Chondrocyte (in vitro differentiated cells): ENCODE data around the gene IDH3B. TPM values are rescaled to one million over a fixed set of nuclear protein-coding genes. Genes with fewer than 3 reads are reported as not detected.

Experiments used
- DNase-seq: peaks from one replicate; pipeline ENCODE4 v3.0.0; 2021; ENCODE audit warnings: mixed read lengths, low spot score
- H3K27ac Mint-ChIP-seq: one replicate; pipeline ENCODE4 v1.8.0; 2021; ENCODE audit warnings: mild to moderate bottlenecking, moderate library complexity, mixed read lengths; ENCODE audit not compliant: unreplicated experiment
- H3K27me3 Mint-ChIP-seq: 2 replicates; pipeline ENCODE4 v1.8.0; 2021; ENCODE audit warnings: low read depth, mixed read lengths
- H3K36me3 Mint-ChIP-seq: 2 replicates; pipeline ENCODE4 v1.8.0; 2021; ENCODE audit warnings: low read depth, mixed read lengths
- H3K4me1 Mint-ChIP-seq: 2 replicates; pipeline ENCODE4 v1.8.0; 2021; ENCODE audit warnings: low read depth, mild to moderate bottlenecking, mixed read lengths
- H3K4me3 Mint-ChIP-seq: one replicate; pipeline ENCODE4 v1.8.0; 2021; ENCODE audit warnings: mild to moderate bottlenecking, moderate library complexity, mixed read lengths; ENCODE audit not compliant: unreplicated experiment
- H3K9me3 Mint-ChIP-seq: 2 replicates; pipeline ENCODE4 v1.8.0; 2021; ENCODE audit warnings: low read depth, mixed read lengths
- microRNA-seq: library from miRNA; unstranded; fragments of <30 nt; microRNA quantifications from one replicate; pipeline ENCODE4 v1.2.0, GENCODE V29; 2020; ENCODE audit warnings: borderline number of aligned reads
- total RNA-seq: library from RNA; stranded (reverse); gene quantifications from 3 replicates; pipeline ENCODE4 v1.2.1, GENCODE V29; 2021
- TF ChIP-seq, protein P1 (sequence below): fragments of 200-600 bp; sonication (generic); IDR thresholded peaks from 2 replicates; pipeline ENCODE4 v1.5.0; 2021; ENCODE audit warnings: antibody characterized with exemption, mild to moderate bottlenecking, moderate library complexity

IDH3B gene
- total RNA-seq, 1 donor from 2014 or later = 57.1 TPM

GRCh38 chr20:2616634-2617033 lies 47.4 kb downstream of the IDH3B start:
- Mint-ChIP-seq H3K36me3 (no peaks in the 10 kb centered on the region), H3K9me3 (peaks cover 11% of the 10 kb centered on the region), H3K27ac (no peak overlapping the region), H3K4me1 (no peaks in the 10 kb centered on the region), H3K4me3 (no peak overlapping the region), H3K27me3 (peaks cover 14% of the 10 kb centered on the region)
- no peak for DNase-seq
- TF ChIP-seq, protein P1, sequence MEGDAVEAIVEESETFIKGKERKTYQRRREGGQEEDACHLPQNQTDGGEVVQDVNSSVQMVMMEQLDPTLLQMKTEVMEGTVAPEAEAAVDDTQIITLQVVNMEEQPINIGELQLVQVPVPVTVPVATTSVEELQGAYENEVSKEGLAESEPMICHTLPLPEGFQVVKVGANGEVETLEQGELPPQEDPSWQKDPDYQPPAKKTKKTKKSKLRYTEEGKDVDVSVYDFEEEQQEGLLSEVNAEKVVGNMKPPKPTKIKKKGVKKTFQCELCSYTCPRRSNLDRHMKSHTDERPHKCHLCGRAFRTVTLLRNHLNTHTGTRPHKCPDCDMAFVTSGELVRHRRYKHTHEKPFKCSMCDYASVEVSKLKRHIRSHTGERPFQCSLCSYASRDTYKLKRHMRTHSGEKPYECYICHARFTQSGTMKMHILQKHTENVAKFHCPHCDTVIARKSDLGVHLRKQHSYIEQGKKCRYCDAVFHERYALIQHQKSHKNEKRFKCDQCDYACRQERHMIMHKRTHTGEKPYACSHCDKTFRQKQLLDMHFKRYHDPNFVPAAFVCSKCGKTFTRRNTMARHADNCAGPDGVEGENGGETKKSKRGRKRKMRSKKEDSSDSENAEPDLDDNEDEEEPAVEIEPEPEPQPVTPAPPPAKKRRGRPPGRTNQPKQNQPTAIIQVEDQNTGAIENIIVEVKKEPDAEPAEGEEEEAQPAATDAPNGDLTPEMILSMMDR = no peak

DNA sequence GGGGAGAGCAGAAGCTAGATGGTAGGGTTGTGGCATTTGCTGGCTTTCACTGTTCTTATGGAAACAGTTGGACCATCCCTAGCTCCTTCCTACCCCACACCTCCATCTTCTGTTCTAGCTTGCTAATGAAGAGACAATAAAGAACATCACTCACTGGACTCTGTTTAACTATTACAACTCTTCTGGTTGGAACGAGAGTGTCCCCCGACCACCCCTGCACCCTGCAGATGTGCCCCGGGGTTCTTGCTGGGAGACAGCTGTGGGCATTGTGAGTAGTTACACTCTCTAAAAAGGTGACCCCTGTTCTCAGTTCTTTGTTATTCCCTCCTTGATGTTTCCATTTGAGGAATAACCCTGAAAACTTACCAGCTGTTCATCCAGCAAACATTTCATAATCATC lies 51.9 kb downstream of the IDH3B start:
- DNase-seq = no peak
- TF ChIP-seq, protein P1 = no peak
- Mint-ChIP-seq H3K4me1 (no peaks in the 10 kb centered on the region), H3K9me3 (peaks cover 11% of the 10 kb centered on the region), H3K36me3 (peaks cover 2% of the 10 kb centered on the region), H3K27ac (no peak overlapping the region), H3K4me3 (no peak overlapping the region), H3K27me3 (peaks cover 26% of the 10 kb centered on the region)

- TF ChIP-seq, protein P1 = no peak
- no peaks in the 10 kb centered on the region for H3K4me1 Mint-ChIP-seq
- peaks cover 23% of the 10 kb centered on the region for H3K27me3 Mint-ChIP-seq
- H3K36me3 Mint-ChIP-seq = peaks cover 2% of the 10 kb centered on the region
- H3K27ac Mint-ChIP-seq = no peak overlapping the region
- no peak for DNase-seq
- peaks cover 15% of the 10 kb centered on the region for H3K9me3 Mint-ChIP-seq
- no peak overlapping the region for H3K4me3 Mint-ChIP-seq
Observed at GRCh38 chr20:2610941-2611720, 52.9 kb downstream of the IDH3B start.

- DNase-seq = no peak
- TF ChIP-seq, protein P1 = no peak
- Mint-ChIP-seq H3K36me3 (peaks cover 2% of the 10 kb centered on the region), H3K27me3 (peaks cover 19% of the 10 kb centered on the region), H3K4me3 (no peak overlapping the region), H3K9me3 (peaks cover 21% of the 10 kb centered on the region), H3K27ac (no peak overlapping the region), H3K4me1 (no peaks in the 10 kb centered on the region)
Observed at GRCh38 chr20:2610326-2610725, 53.7 kb downstream of the IDH3B start.

Small RNAs within 50 kb of the gene (microRNA-seq; reads per million reads assigned to microRNA genes)
- 16.6 reads per million, percentile 32 among the genes with 10 or more reads in this experiment for gene MIR1292

Other genes with a start within 250 kb of the IDH3B start
- 99.8 to 103 TPM (median 103 TPM) in 3 replicates for gene SNRPB, start 193.4 kb downstream of the IDH3B start, total RNA-seq
- gene ZNF343, start 155.3 kb downstream of the IDH3B start, total RNA-seq = 9.6 to 12.2 TPM (median 11.5 TPM) in 3 replicates
- gene TMC2, start 127.6 kb downstream of the IDH3B start, total RNA-seq = not detected in 3 replicates
- gene NOP56, start 11.6 kb downstream of the IDH3B start, total RNA-seq = 103 to 166 TPM (median 118 TPM) in 3 replicates
- 8.0 to 15.2 TPM (median 11.4 TPM) in 3 replicates for gene EBF4, start 28.6 kb upstream of the IDH3B start, total RNA-seq
- 6.2 to 6.4 TPM (median 6.3 TPM) in 3 replicates for gene CPXM1, start 136.4 kb upstream of the IDH3B start, total RNA-seq
- not detected in 3 replicates for gene C20orf141, start 150.8 kb upstream of the IDH3B start, total RNA-seq
- not detected in 3 replicates for gene TMEM239, start 152.1 kb upstream of the IDH3B start, total RNA-seq
- 34.0 to 45.8 TPM (median 37.3 TPM) in 3 replicates for gene PCED1A, start 176.4 kb upstream of the IDH3B start, total RNA-seq
- 29.9 to 40.7 TPM (median 32.7 TPM) in 3 replicates for gene VPS16, start 176.5 kb upstream of the IDH3B start, total RNA-seq
- 54.3 to 68.4 TPM (median 54.3 TPM) in 3 replicates for gene PTPRA, start 209.3 kb upstream of the IDH3B start, total RNA-seq